Measurements from ENCODE around the gene DCXR. TPM values are rescaled to one million over a fixed set of nuclear protein-coding genes. Genes with fewer than 3 reads are reported as not detected.
A peak's percentile ranks its signal among the peaks of the same experiment; 100 is the strongest.

DCXR gene
- polyA plus RNA-seq, 3 donors = 88.8 to 93.1 (median 90.3) TPM

DNA sequence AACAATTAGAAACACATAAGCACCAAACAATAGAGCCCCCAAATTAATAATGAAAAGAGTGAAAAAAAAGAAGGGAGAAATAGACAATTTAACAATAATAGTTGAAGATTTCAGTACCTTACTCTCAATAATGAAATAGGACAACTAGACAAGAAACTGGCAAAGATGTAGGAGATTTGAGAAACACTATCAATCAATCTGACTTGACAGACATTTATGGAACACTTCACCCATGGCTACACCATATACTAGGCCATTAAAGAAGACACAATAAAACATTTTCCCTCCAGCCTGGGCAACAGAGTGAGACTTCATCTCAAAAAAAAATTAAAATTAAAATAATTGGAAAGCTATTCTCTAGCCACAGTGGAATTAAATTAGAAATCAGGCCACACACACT, 33.1 kb upstream of the DCXR start:
- Mint-ChIP-seq H3K27me3 (ENCODE audit: low read depth in 3 of 3) (peaks cover 2 to 8% (median 4%) of the 10 kb centered on the region in 3 donors), H3K27ac (no peak overlapping the region), H3K4me3 (no peak overlapping the region), H3K36me3 (no peaks in the 10 kb centered on the region), H3K9me3 (peaks cover 0 to 2% (median 0%) of the 10 kb centered on the region in 7 donors), H3K4me1 (peaks cover 7% of the 10 kb centered on the region)
- Histone ChIP-seq H3K79me2 (ENCODE audit: insufficient read depth, low read length) (peaks cover 4% of the 10 kb centered on the region), H3K9me3 (replicated peaks in 1 of 2; ENCODE audit: control insufficient read depth in 1 of 2, insufficient read depth in 1 of 2, low read length in 2 of 2) (no peaks in the 10 kb centered on the region), H3K27ac (ENCODE audit: low read depth in 1 of 2, low read length in 2 of 2) (no peak overlapping the region), H3K4me1 (ENCODE audit: control insufficient read depth in 1 of 2, insufficient read depth in 2 of 2, low read length in 2 of 2) (peaks cover 7 to 9% of the 10 kb centered on the region in 2 donors), H3K9ac (ENCODE audit: insufficient read depth, low read length, poor library complexity, severe bottlenecking) (no peak overlapping the region), H3K27me3 (ENCODE audit: control insufficient read depth in 2 of 2, insufficient read depth in 2 of 2, low read length in 2 of 2) (no peaks in the 10 kb centered on the region), H3K4me2 (replicated peaks; ENCODE audit: extremely low read depth, low read length, poor library complexity, severe bottlenecking) (no peak overlapping the region), H2AFZ (ENCODE audit: insufficient read depth, low read depth, low read length, poor library complexity, severe bottlenecking) (no peak overlapping the region), H3K4me3 (replicated peaks in 1 of 3; ENCODE audit: low read depth in 2 of 3, low read length in 3 of 3) (no peak overlapping the region), H3K36me3 (replicated peaks in 1 of 2; ENCODE audit: control insufficient read depth in 1 of 2, insufficient read depth in 2 of 2, low read length in 2 of 2) (no peaks in the 10 kb centered on the region), H4K20me1 (ENCODE audit: insufficient read depth, low read length) (no peaks in the 10 kb centered on the region)
- no peak for DNase-seq
- intact Hi-C loops (cut with micrococcal nuclease) = no loop called here
- TF ChIP-seq, protein P1, sequence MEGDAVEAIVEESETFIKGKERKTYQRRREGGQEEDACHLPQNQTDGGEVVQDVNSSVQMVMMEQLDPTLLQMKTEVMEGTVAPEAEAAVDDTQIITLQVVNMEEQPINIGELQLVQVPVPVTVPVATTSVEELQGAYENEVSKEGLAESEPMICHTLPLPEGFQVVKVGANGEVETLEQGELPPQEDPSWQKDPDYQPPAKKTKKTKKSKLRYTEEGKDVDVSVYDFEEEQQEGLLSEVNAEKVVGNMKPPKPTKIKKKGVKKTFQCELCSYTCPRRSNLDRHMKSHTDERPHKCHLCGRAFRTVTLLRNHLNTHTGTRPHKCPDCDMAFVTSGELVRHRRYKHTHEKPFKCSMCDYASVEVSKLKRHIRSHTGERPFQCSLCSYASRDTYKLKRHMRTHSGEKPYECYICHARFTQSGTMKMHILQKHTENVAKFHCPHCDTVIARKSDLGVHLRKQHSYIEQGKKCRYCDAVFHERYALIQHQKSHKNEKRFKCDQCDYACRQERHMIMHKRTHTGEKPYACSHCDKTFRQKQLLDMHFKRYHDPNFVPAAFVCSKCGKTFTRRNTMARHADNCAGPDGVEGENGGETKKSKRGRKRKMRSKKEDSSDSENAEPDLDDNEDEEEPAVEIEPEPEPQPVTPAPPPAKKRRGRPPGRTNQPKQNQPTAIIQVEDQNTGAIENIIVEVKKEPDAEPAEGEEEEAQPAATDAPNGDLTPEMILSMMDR (IDR thresholded peaks at IDR 0.05) = no peak

DNA sequence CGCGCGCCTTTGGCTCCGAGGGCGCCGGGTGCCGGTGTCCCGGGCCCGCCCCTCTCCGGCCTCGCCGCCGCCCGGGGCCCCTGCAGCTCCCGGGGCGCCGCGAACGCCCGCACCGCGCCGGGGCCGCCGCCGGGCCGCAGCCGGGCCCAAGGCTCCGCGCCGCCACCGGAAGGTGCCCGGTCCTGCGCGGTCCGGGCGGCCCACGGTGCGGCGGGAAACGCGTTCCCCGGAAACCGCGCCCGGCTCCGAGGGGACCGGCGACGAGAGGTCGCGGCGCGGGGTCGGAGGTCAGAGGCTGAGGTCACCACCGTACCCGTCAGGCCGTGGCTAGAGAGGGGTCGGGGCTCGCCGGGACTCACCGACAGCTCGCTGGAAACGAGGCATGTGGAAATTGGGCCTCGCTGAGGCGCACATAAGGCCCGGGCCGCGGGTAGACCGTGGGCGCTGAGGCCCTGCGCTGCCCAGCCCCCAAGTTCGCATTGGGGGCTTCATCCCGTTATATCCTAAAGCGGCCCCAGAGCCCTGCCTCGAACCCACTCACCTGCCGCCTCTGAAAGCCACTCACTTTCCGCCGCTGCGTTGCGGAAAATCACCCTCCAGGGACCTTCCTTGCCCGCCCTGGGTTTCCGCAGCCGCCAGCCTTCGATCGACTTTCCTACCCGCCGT, 28.3 kb upstream of the DCXR start, which contains the start of gene DUS1L:
Gene DUS1L, minus strand, starts transcription at position 167 of the 666 bp plus-strand sequence. CDS start 745 bp downstream, outside the sequence.
- Histone ChIP-seq H3K27me3 (ENCODE audit: control insufficient read depth in 2 of 2, insufficient read depth in 2 of 2, low read length in 2 of 2) (no peaks in the 10 kb centered on the region), H3K79me2 (ENCODE audit: insufficient read depth, low read length) (peaks cover 18% of the 10 kb centered on the region), H4K20me1 (ENCODE audit: insufficient read depth, low read length) (peaks cover 7% of the 10 kb centered on the region), H3K27ac (ENCODE audit: low read depth in 1 of 2, low read length in 2 of 2) (peak within 1 kb of the TSS; percentile 8 to 79), H3K4me1 (ENCODE audit: control insufficient read depth in 1 of 2, insufficient read depth in 2 of 2, low read length in 2 of 2) (peaks cover 20 to 29% of the 10 kb centered on the region in 2 donors), H3K36me3 (replicated peaks in 1 of 2; ENCODE audit: control insufficient read depth in 1 of 2, insufficient read depth in 2 of 2, low read length in 2 of 2) (peaks cover 29% of the 10 kb centered on the region in 2 donors), H3K4me3 (replicated peaks in 1 of 3; ENCODE audit: low read depth in 2 of 3, low read length in 3 of 3) (peak within 1 kb of the TSS; percentile 72 to 87 (median 75)), H3K9ac (ENCODE audit: insufficient read depth, low read length, poor library complexity, severe bottlenecking) (peak within 1 kb of the TSS; percentile 85), H3K9me3 (replicated peaks in 1 of 2; ENCODE audit: control insufficient read depth in 1 of 2, insufficient read depth in 1 of 2, low read length in 2 of 2) (no peaks in the 10 kb centered on the region), H2AFZ (ENCODE audit: insufficient read depth, low read depth, low read length, poor library complexity, severe bottlenecking) (peak within 1 kb of the TSS; percentile 99), H3K4me2 (replicated peaks; ENCODE audit: extremely low read depth, low read length, poor library complexity, severe bottlenecking) (peak within 1 kb of the TSS; percentile 97)
- H3K36me3 Mint-ChIP-seq = peaks cover 9 to 13% of the 10 kb centered on the region in 2 donors
- intact Hi-C loops (cut with micrococcal nuclease) = loop anchor here in 1 of 2 donors (1.0 kb wide), 1 partner anchor 33 kb away; the partner anchor contains the start of gene FASN
- peak; percentile 63 to 74 (median 67) for DNase-seq
- H3K4me3 Mint-ChIP-seq = peak within 1 kb of the TSS; percentile 80 to 81
- peak within 1 kb of the TSS in 6 of 7 donors; percentile 68 to 91 (median 86) for H3K27ac Mint-ChIP-seq
- 4% methylated on average over 77 of the region's 88 CpGs for WGBS (ENCODE audit: insufficient coverage)
- no peaks in the 10 kb centered on the region for H3K27me3 Mint-ChIP-seq (ENCODE audit: low read depth in 3 of 3)
- H3K4me1 Mint-ChIP-seq = peaks cover 22% of the 10 kb centered on the region
- H3K9me3 Mint-ChIP-seq = peaks cover 0 to 2% (median 0%) of the 10 kb centered on the region in 7 donors
- TF ChIP-seq, protein P1 (IDR thresholded peaks at IDR 0.05) = no peak
